HepG2 (cell line): ENCODE results near the gene FAM53B. TPM values are rescaled to one million over a fixed set of nuclear protein-coding genes. Genes with fewer than 3 reads are reported as not detected.
A peak's percentile ranks its signal among the peaks of the same experiment; 100 is the strongest.

Experiments
- AKAP8 ChIP-seq: sonication (generic); formaldehyde crosslinking; IDR thresholded peaks from 2 replicates; pipeline ENCODE4 v1.5.1; 2020; ENCODE audit warnings: mild to moderate bottlenecking, missing genetic modification reagents
- ATAD3A ChIP-seq: sonication (generic); formaldehyde crosslinking; IDR thresholded peaks from 2 replicates; pipeline ENCODE4 v1.4.0; 2020; ENCODE audit warnings: missing genetic modification reagents
- CERS6 ChIP-seq: sonication (generic); formaldehyde crosslinking; IDR thresholded peaks from 2 replicates; pipeline ENCODE4 v1.5.0; 2020; ENCODE audit warnings: missing genetic modification reagents
- DBP ChIP-seq: sonication (generic); formaldehyde crosslinking; IDR thresholded peaks from 2 replicates; pipeline ENCODE4 v1.4.0; 2020; ENCODE audit warnings: missing genetic modification reagents; ENCODE audit errors: not compliant biosample characterization
- DNMT3B ChIP-seq: conservative IDR thresholded peaks from 2 replicates; pipeline ENCODE4 v1.6.1; 2016; ENCODE audit warnings: missing biosample characterization, control low read depth
- E2F1 ChIP-seq: sonication (generic); formaldehyde crosslinking; IDR thresholded peaks from 2 replicates; pipeline ENCODE4 v1.5.0; 2020; ENCODE audit warnings: missing genetic modification reagents
- ETV6 ChIP-seq: sonication (generic); formaldehyde crosslinking; conservative IDR thresholded peaks from 2 replicates; pipeline ENCODE4 v1.4.0; 2020; ENCODE audit warnings: missing genetic modification reagents
- HIVEP1 ChIP-seq: sonication (generic); formaldehyde crosslinking; IDR thresholded peaks from 2 replicates; pipeline ENCODE4 v1.4.0; 2020; ENCODE audit warnings: mild to moderate bottlenecking, missing genetic modification reagents
- KAT7 ChIP-seq: IDR thresholded peaks from 2 replicates; pipeline ENCODE4 v1.6.1; 2018; ENCODE audit warnings: borderline replicate concordance, missing compliant biosample characterization
- KMT2B ChIP-seq: IDR thresholded peaks from 2 replicates; pipeline ENCODE4 v1.6.1; 2016; ENCODE audit warnings: missing genetic modification reagents, missing compliant biosample characterization
- NFE2 ChIP-seq: sonication (generic); formaldehyde crosslinking; IDR thresholded peaks from 2 replicates; pipeline ENCODE4 v1.4.0; 2020; ENCODE audit warnings: missing genetic modification reagents
- NR2F1 ChIP-seq, 2 experiments: fragments of 450-650 bp in 1 of 2; formaldehyde crosslinking in 1 of 2; IDR thresholded peaks; 2 replicates each; pipeline versions ENCODE4 v1.5.0 to v1.6.1; 2016 to 2020; ENCODE audit warnings: mild to moderate bottlenecking in 1 of 2, missing compliant biosample characterization in 1 of 2, missing genetic modification reagents in 1 of 2, moderate library complexity in 1 of 2
- SKI ChIP-seq: fragments of 450-650 bp; IDR thresholded peaks from one replicate; pipeline ENCODE4 v1.6.1; 2018; ENCODE audit warnings: mild to moderate bottlenecking; ENCODE audit not compliant: partially characterized antibody
- SP5 ChIP-seq: IDR thresholded peaks from 2 replicates; pipeline ENCODE4 v1.6.1; 2016; ENCODE audit warnings: low read depth, borderline replicate concordance
- SRSF1 ChIP-seq: fragments of 200-400 bp; formaldehyde crosslinking; optimal IDR thresholded peaks from 2 replicates; pipeline ENCODE3; 2017; ENCODE audit warnings: mild to moderate bottlenecking, low read depth, low read length, moderate library complexity
- ZFP1 ChIP-seq: IDR thresholded peaks from 2 replicates; pipeline ENCODE4 v1.6.1; 2016
- ZNF33A ChIP-seq: sonication (generic); formaldehyde crosslinking; IDR thresholded peaks from 2 replicates; pipeline ENCODE4 v1.5.1; 2020; ENCODE audit warnings: missing genetic modification reagents, mild to moderate bottlenecking, moderate library complexity, borderline replicate concordance
- ZNF350 ChIP-seq: sonication (generic); formaldehyde crosslinking; IDR thresholded peaks from 2 replicates; pipeline ENCODE4 v1.4.0; 2020; ENCODE audit warnings: mild to moderate bottlenecking, low read depth, missing genetic modification reagents, borderline replicate concordance
- ZNF619 ChIP-seq: sonication (generic); formaldehyde crosslinking; IDR thresholded peaks from 2 replicates; pipeline ENCODE4 v1.4.0; 2020; ENCODE audit warnings: mild to moderate bottlenecking, missing genetic modification reagents
- ZSCAN12 ChIP-seq: sonication (generic); formaldehyde crosslinking; IDR thresholded peaks from 2 replicates; pipeline ENCODE4 v1.9.0; 2021; ENCODE audit warnings: mild to moderate bottlenecking, missing genetic modification reagents
- ZSCAN29 ChIP-seq: sonication (generic); formaldehyde crosslinking; conservative IDR thresholded peaks from 2 replicates; pipeline ENCODE4 v1.4.0; 2020; ENCODE audit warnings: mild to moderate bottlenecking, missing genetic modification reagents
- ZXDC ChIP-seq: sonication (generic); formaldehyde crosslinking; IDR thresholded peaks from 2 replicates; pipeline ENCODE4 v1.5.0; 2020; ENCODE audit warnings: mild to moderate bottlenecking, missing genetic modification reagents
- polyA plus RNA-seq, 8 experiments: library from polyadenylated mRNA; depleted of rRNA in 3 of 8; stranded (reverse) in 7 of 8; unstranded in 1 of 8; fragments of >200 nt; fragmentation: Illumina TruSeq in 4 of 8; extraction: Trizol in 4 of 8; gene quantifications; 2 replicates each; pipeline versions ENCODE4 v1.2.1 to v1.2.3, GENCODE V29; 2011 to 2016; ENCODE audit warnings: low read depth in 4 of 8, missing spikeins in 1 of 8, mixed read lengths in 1 of 8; ENCODE audit not compliant: insufficient read depth in 1 of 8
- total RNA-seq, 5 experiments: library from RNA; depleted of rRNA; stranded (reverse); fragments of >200 nt; fragmentation: Illumina TruSeq; extraction: Trizol; gene quantifications; 2 replicates each; pipeline ENCODE4 v1.2.3, GENCODE V29; 2016; ENCODE audit warnings: low read depth in 1 of 5
- TF ChIP-seq, protein P1 (sequence below): sonication (generic); formaldehyde crosslinking; IDR thresholded peaks from 2 replicates; pipeline ENCODE4 v1.4.0; 2020; ENCODE audit warnings: missing genetic modification reagents
- TF ChIP-seq, protein P2 (sequence below): sonication (generic); formaldehyde crosslinking; IDR thresholded peaks from 2 replicates; pipeline ENCODE4 v1.5.0; 2020; ENCODE audit warnings: mild to moderate bottlenecking, low read depth, missing genetic modification reagents, borderline replicate concordance

The FAM53B gene
- total and polyA plus RNA-seq, 2 of the 13 experiments (the other 11 are each of a cell fraction or from before 2014, with no cell fraction given) = 6.4 to 19.3 TPM

DNA sequence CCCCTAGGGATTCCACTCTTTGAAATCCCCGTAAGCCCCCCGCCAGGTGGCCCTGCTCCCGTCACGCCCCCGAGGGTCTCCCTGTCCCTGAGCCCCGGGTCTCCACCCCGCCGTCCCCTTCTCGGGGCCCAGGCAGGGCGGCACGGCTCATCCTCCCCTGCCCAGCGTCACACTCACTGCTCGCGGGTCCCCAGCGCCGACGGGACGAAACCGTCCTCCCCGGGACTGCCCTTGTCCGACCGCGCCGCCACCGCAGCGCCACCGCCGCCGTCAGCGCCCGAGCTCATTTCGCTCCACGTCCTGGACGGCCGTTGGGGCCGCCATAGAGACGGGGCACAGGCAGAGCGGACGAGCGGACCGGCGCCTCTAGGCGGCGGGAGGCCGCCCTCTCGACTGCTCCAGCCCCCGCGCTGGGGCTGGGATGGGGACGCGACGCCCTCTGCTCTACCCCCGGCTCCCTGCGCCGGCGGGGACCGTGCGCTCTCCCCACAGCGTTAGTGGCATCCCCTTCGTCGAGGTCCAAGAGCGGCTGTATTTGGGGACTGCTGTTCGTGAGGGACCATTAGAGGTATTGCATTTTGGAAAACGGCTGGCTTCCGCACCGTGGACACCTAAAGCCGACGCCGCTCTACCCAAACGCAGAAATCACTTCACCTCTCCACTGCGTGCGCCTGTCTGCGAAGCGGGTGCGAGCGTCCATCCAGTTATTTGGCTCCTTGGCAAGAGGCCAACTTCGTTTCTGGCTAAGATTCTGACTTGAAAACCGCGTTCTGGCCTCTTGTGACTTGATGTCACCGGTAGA, 47.6 kb upstream of the FAM53B start, which contains the start of gene EEF1AKMT2 (continued):
- TF ChIP-seq NR2F1 (CRISPR knock-in tag; IDR thresholded peaks at IDR 0.05) (no peak), ZSCAN12 (no peak; the same call in 1 of the 2 replicates), CERS6 (CRISPR knock-in tag) (peak; percentile 88; the same call in 1 of the 2 replicates), DBP (CRISPR knock-in tag) (no peak), ZXDC (CRISPR knock-in tag) (peak; percentile 79; the same call in 1 of the 2 replicates), ZFP1 (CRISPR knock-in tag) (peak; percentile 81; the same call in 1 of the 2 replicates), ZNF350 (CRISPR knock-in tag) (peak; percentile 84; the same call in 1 of the 2 replicates), ZNF619 (CRISPR knock-in tag) (no peak), SP5 (CRISPR knock-in tag) (no peak), NFE2 (CRISPR knock-in tag) (no peak), KAT7 (CRISPR knock-in tag) (peak; percentile 99), AKAP8 (peak; percentile 52; the same call in 1 of the 2 replicates), KMT2B (CRISPR knock-in tag) (peak; percentile 91), DNMT3B (CRISPR knock-in tag) (no peak), SRSF1 (no peak), SKI (peak; percentile 40), ZSCAN29 (CRISPR knock-in tag) (0 out of 2 replicates have a peak, but pooled peaks have one; percentile 16), E2F1 (CRISPR knock-in tag) (peak; percentile 58; the same call in 1 of the 2 replicates), HIVEP1 (CRISPR knock-in tag) (peak; percentile 86), ETV6 (CRISPR knock-in tag) (peak; percentile 83), ZNF33A (CRISPR knock-in tag) (peak; percentile 90; the same call in 1 of the 2 replicates), ATAD3A (no peak)
- TF ChIP-seq, protein P1, sequence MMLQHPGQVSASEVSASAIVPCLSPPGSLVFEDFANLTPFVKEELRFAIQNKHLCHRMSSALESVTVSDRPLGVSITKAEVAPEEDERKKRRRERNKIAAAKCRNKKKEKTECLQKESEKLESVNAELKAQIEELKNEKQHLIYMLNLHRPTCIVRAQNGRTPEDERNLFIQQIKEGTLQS = peak; percentile 75
- TF ChIP-seq, protein P2, sequence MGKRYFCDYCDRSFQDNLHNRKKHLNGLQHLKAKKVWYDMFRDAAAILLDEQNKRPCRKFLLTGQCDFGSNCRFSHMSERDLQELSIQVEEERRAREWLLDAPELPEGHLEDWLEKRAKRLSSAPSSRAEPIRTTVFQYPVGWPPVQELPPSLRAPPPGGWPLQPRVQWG (CRISPR knock-in tag) = no peak
